GM12878 (cell line): ENCODE measurements around the gene RPS23.

Experiments
- POLR2A ChIP-seq: IDR thresholded peaks from 2 replicates; pipeline ENCODE4 v1.6.1; 2011; ENCODE audit warnings: low read depth, mild to moderate bottlenecking, low read length
- SMC3 ChIP-seq: IDR thresholded peaks from 2 replicates; pipeline ENCODE4 v1.6.1; 2011; ENCODE audit warnings: low read length, improper control_type of control experiment, borderline replicate concordance
- ZBTB11 ChIP-seq: fragments of 450-650 bp; formaldehyde crosslinking; IDR thresholded peaks from 2 replicates; pipeline ENCODE4 v1.5.0; 2022; ENCODE audit warnings: mild to moderate bottlenecking, missing genetic modification characterization

GRCh38 chr5:82259172-82259800, 18.9 kb downstream of the RPS23 start:
- TF ChIP-seq SMC3 (peak; percentile 10; the same call in 1 of the 2 replicates), POLR2A (no peak), ZBTB11 (no peak)
